OCI-LY1 (cell line): ENCODE results near the gene RUSF1.

Source experiments
- H2AFZ ChIP-seq: fragments of 200-600 bp; sonication (generic), shearing (Covaris generic); 2 replicates; pipeline ENCODE4 v1.6.0; 2014; ENCODE audit warnings: antibody characterized with exemption, mild to moderate bottlenecking, low read length
- H3F3A ChIP-seq: fragments of 200-600 bp; sonication (generic), shearing (Covaris generic); 2 replicates; pipeline ENCODE4 v1.6.0; 2014; ENCODE audit warnings: mild to moderate bottlenecking, antibody characterized with exemption, low read length, moderate library complexity; ENCODE audit not compliant: insufficient read depth
- H3K27ac ChIP-seq: fragments of 200-600 bp; sonication (generic); 2 replicates; pipeline ENCODE4 v1.5.1; 2014; ENCODE audit warnings: low read length, mixed run types, mild to moderate bottlenecking, low read depth; ENCODE audit not compliant: poor library complexity, severe bottlenecking
- H3K27me3 ChIP-seq: fragments of 200-600 bp; sonication (generic); 2 replicates; pipeline ENCODE4 v1.6.0; 2014; ENCODE audit warnings: antibody characterized with exemption, mild to moderate bottlenecking, low read length, moderate library complexity; ENCODE audit not compliant: insufficient read depth
- H3K36me3 ChIP-seq: fragments of 200-600 bp; sonication (generic); 2 replicates; pipeline ENCODE4 v1.6.1; 2014; ENCODE audit warnings: mild to moderate bottlenecking, antibody characterized with exemption, low read length, moderate library complexity, mixed read lengths; ENCODE audit not compliant: insufficient read depth
- H3K4me1 ChIP-seq: fragments of 200-600 bp; sonication (generic); 2 replicates; pipeline ENCODE4 v1.5.1; 2014; ENCODE audit warnings: mild to moderate bottlenecking, low read length, moderate library complexity; ENCODE audit not compliant: insufficient read depth, severe bottlenecking
- H3K4me2 ChIP-seq: fragments of 200-600 bp; sonication (generic), shearing (Covaris generic); 2 replicates; pipeline ENCODE4 v1.6.1; 2014; ENCODE audit warnings: low read length
- H3K4me3 ChIP-seq: fragments of 200-600 bp; sonication (generic); 2 replicates; pipeline ENCODE4 v1.5.1; 2014; ENCODE audit warnings: low read length, low read depth, mild to moderate bottlenecking, mixed read lengths; ENCODE audit not compliant: poor library complexity, severe bottlenecking
- H3K79me2 ChIP-seq: fragments of 200-600 bp; shearing (Covaris generic); 2 replicates; pipeline ENCODE4 v1.6.1; 2016; ENCODE audit warnings: mixed run types, low read length, mixed read lengths; ENCODE audit not compliant: insufficient read depth
- H3K9ac ChIP-seq: fragments of 200-600 bp; sonication (generic), shearing (Covaris generic); 2 replicates; pipeline ENCODE4 v1.6.1; 2014; ENCODE audit warnings: mild to moderate bottlenecking, low read length, mixed read lengths
- H3K9me2 ChIP-seq: fragments of 200-600 bp; sonication (generic), shearing (Covaris generic); 2 replicates; pipeline ENCODE4 v1.6.1; 2014; ENCODE audit warnings: low read depth, mild to moderate bottlenecking, low read length, mixed read lengths
- H3K9me3 ChIP-seq: fragments of 200-600 bp; shearing (Covaris generic); 2 replicates; pipeline ENCODE4 v1.6.1; 2014; ENCODE audit warnings: low read length, mixed read lengths
- H4K20me1 ChIP-seq: fragments of 200-600 bp; sonication (generic), shearing (Covaris generic); 2 replicates; pipeline ENCODE4 v1.6.0; 2016; ENCODE audit warnings: mild to moderate bottlenecking, low read length; ENCODE audit not compliant: insufficient read depth
- CTCF ChIP-seq: fragments of 200-600 bp; sonication (generic), shearing (Covaris generic); IDR thresholded peaks from 2 replicates; pipeline ENCODE4 v1.5.1; 2017; ENCODE audit warnings: mild to moderate bottlenecking, antibody characterized with exemption, low read length, moderate library complexity, mixed read lengths
- EZH2 ChIP-seq: fragments of 200-600 bp; sonication (generic), shearing (Covaris generic); IDR thresholded peaks from 2 replicates; pipeline ENCODE4 v1.8.0; 2017; ENCODE audit warnings: borderline replicate concordance, mixed run types, mild to moderate bottlenecking, antibody characterized with exemption, low read length, moderate library complexity, mixed read lengths

The RUSF1 gene

GRCh38 chr16:31470615-31471014 lies 37.6 kb downstream of the RUSF1 start:
- Histone ChIP-seq H3K9me3 (no peaks in the 10 kb centered on the region), H3K9ac (no peak overlapping the region), H3K4me1 (no peaks in the 10 kb centered on the region), H3K27me3 (no peaks in the 10 kb centered on the region; the same call in 1 of the 2 replicates), H4K20me1 (no peaks in the 10 kb centered on the region), H3K79me2 (no peaks in the 10 kb centered on the region), H3K9me2 (no peaks in the 10 kb centered on the region), H3K27ac (no peak overlapping the region), H3F3A (no peaks in the 10 kb centered on the region), H3K4me3 (no peak overlapping the region), H3K36me3 (no peaks in the 10 kb centered on the region), H3K4me2 (no peak overlapping the region), H2AFZ (no peak overlapping the region)
- no peak for TF ChIP-seq EZH2
- TF ChIP-seq CTCF: no peak

- no peak overlapping the region for H3K4me3 ChIP-seq
- no peak overlapping the region for H2AFZ ChIP-seq
Measured at GRCh38 chr16:31467858-31468257, 40.3 kb downstream of the RUSF1 start.

DNA sequence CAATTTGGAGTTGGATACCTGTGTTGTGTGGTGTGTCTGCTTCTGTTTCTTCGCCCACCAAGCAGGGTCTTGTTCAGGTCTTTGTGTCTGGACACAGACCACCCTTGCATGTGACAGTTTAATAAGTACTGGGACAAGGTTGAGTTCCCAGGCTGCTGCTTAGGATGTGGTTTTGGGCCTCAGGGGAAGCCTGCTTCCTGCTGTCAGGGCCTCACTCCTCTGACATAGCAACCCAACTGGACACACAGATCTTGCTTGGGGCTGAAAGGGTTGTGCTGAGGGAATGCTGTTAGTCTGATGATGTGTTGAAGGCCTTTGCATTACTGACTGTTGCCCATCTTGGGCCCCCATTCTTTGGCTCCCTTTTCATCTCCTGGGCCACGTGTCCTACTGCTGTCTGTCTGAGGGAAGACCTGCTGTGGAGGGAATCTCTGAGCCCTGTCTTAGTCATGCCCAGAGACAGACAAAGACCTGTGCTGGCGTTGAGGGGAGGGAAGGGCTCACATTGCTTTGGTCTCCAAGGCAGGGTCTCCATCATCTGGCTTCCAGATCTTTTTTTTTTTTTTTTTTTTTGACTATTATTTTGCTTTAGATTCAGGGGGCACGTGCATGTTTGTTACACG lies 40.9 kb downstream of the RUSF1 start:
- no peak overlapping the region for H2AFZ ChIP-seq
- H3K27me3 ChIP-seq: no peaks in the 10 kb centered on the region
- no peaks in the 10 kb centered on the region for H3K9me3 ChIP-seq
- no peak for TF ChIP-seq CTCF
- no peaks in the 10 kb centered on the region for H3K36me3 ChIP-seq
- no peak overlapping the region for H3K9ac ChIP-seq
- H3F3A ChIP-seq: no peaks in the 10 kb centered on the region
- H3K4me3 ChIP-seq: no peak overlapping the region
- H3K9me2 ChIP-seq: no peaks in the 10 kb centered on the region
- no peaks in the 10 kb centered on the region for H3K4me1 ChIP-seq
- no peaks in the 10 kb centered on the region for H3K79me2 ChIP-seq
- H4K20me1 ChIP-seq: no peaks in the 10 kb centered on the region
- H3K27ac ChIP-seq: no peak overlapping the region
- H3K4me2 ChIP-seq: no peak overlapping the region

More at GRCh38 chr16:31467858-31468257, 40.3 kb downstream of the RUSF1 start:
- no peaks in the 10 kb centered on the region for H3K36me3 ChIP-seq
- no peak overlapping the region for H3K9ac ChIP-seq
- H3K79me2 ChIP-seq: no peaks in the 10 kb centered on the region
- no peaks in the 10 kb centered on the region for H3K4me1 ChIP-seq
- no peaks in the 10 kb centered on the region for H3K27me3 ChIP-seq
- H3K27ac ChIP-seq: no peak overlapping the region
- no peak overlapping the region for H3K4me2 ChIP-seq
- H3K9me2 ChIP-seq: no peaks in the 10 kb centered on the region
- no peaks in the 10 kb centered on the region for H4K20me1 ChIP-seq
- no peaks in the 10 kb centered on the region for H3K9me3 ChIP-seq
- no peaks in the 10 kb centered on the region for H3F3A ChIP-seq
- TF ChIP-seq CTCF: no peak
- TF ChIP-seq EZH2: no peak
